ENCODE measurements around the gene ATP9B.

Gene ATP9B

GRCh38 chr18:79224381-79224780, 155.2 kb downstream of the ATP9B start:
- Histone ChIP-seq H3K36me3 (ENCODE audit: control insufficient read depth, low read depth, low read length) (no peaks in the 10 kb centered on the region), H3K27me3 (ENCODE audit: control insufficient read depth, insufficient read depth, low read length) (no peaks in the 10 kb centered on the region), H3K27ac (ENCODE audit: low read length) (no peak overlapping the region), H3K4me3 (ENCODE audit: low read length) (no peak overlapping the region), H3K9me3 (ENCODE audit: control insufficient read depth, low read depth, low read length) (no peaks in the 10 kb centered on the region), H3K4me1 (ENCODE audit: control insufficient read depth, low read depth, low read length) (no peaks in the 10 kb centered on the region), H3K9ac (ENCODE audit: low read length) (no peak overlapping the region)

- Histone ChIP-seq H3K9me3 (ENCODE audit: control insufficient read depth, low read depth, low read length) (no peaks in the 10 kb centered on the region), H3K36me3 (ENCODE audit: control insufficient read depth, low read depth, low read length) (no peaks in the 10 kb centered on the region), H3K27ac (ENCODE audit: low read length) (no peak overlapping the region), H3K27me3 (ENCODE audit: control insufficient read depth, insufficient read depth, low read length) (no peaks in the 10 kb centered on the region), H3K4me3 (ENCODE audit: low read length) (no peak overlapping the region), H3K9ac (ENCODE audit: low read length) (no peak overlapping the region), H3K4me1 (ENCODE audit: control insufficient read depth, low read depth, low read length) (no peaks in the 10 kb centered on the region)
These were observed 158.4 kb downstream of the ATP9B start for GRCh38 chr18:79227621-79228020.

GRCh38 chr18:79229431-79229830, 160.2 kb downstream of the ATP9B start:
- Histone ChIP-seq H3K4me1 (ENCODE audit: control insufficient read depth, low read depth, low read length) (no peaks in the 10 kb centered on the region), H3K4me3 (ENCODE audit: low read length) (no peak overlapping the region), H3K9me3 (ENCODE audit: control insufficient read depth, low read depth, low read length) (no peaks in the 10 kb centered on the region), H3K27ac (ENCODE audit: low read length) (no peak overlapping the region), H3K36me3 (ENCODE audit: control insufficient read depth, low read depth, low read length) (no peaks in the 10 kb centered on the region), H3K27me3 (ENCODE audit: control insufficient read depth, insufficient read depth, low read length) (no peaks in the 10 kb centered on the region), H3K9ac (ENCODE audit: low read length) (no peak overlapping the region)

- Histone ChIP-seq H3K9me3 (ENCODE audit: control insufficient read depth, low read depth, low read length) (no peaks in the 10 kb centered on the region), H3K4me1 (ENCODE audit: control insufficient read depth, low read depth, low read length) (peaks cover 3% of the 10 kb centered on the region), H3K4me3 (ENCODE audit: low read length) (no peak overlapping the region), H3K36me3 (ENCODE audit: control insufficient read depth, low read depth, low read length) (no peaks in the 10 kb centered on the region), H3K9ac (ENCODE audit: low read length) (no peak overlapping the region), H3K27ac (ENCODE audit: low read length) (no peak overlapping the region), H3K27me3 (ENCODE audit: control insufficient read depth, insufficient read depth, low read length) (no peaks in the 10 kb centered on the region)
These were observed 165.2 kb downstream of the ATP9B start for GRCh38 chr18:79234438-79234837.

- Histone ChIP-seq H3K27ac (ENCODE audit: low read length) (no peak overlapping the region), H3K9ac (ENCODE audit: low read length) (no peak overlapping the region), H3K36me3 (ENCODE audit: control insufficient read depth, low read depth, low read length) (no peaks in the 10 kb centered on the region), H3K27me3 (ENCODE audit: control insufficient read depth, insufficient read depth, low read length) (no peaks in the 10 kb centered on the region), H3K4me1 (ENCODE audit: control insufficient read depth, low read depth, low read length) (peaks cover 4% of the 10 kb centered on the region), H3K4me3 (ENCODE audit: low read length) (no peak overlapping the region), H3K9me3 (ENCODE audit: control insufficient read depth, low read depth, low read length) (no peaks in the 10 kb centered on the region)
These were observed 170.4 kb downstream of the ATP9B start for GRCh38 chr18:79239631-79240030.

GRCh38 chr18:79241755-79242154, 172.6 kb downstream of the ATP9B start:
- H3K9me3 ChIP-seq (ENCODE audit: control insufficient read depth, low read depth, low read length) = no peaks in the 10 kb centered on the region
- H3K36me3 ChIP-seq (ENCODE audit: control insufficient read depth, low read depth, low read length) = no peaks in the 10 kb centered on the region
- H3K27ac ChIP-seq (ENCODE audit: low read length) = no peak overlapping the region
- no peaks in the 10 kb centered on the region for H3K27me3 ChIP-seq (ENCODE audit: control insufficient read depth, insufficient read depth, low read length)
- H3K4me1 ChIP-seq (ENCODE audit: control insufficient read depth, low read depth, low read length) = peaks cover 4% of the 10 kb centered on the region
- H3K9ac ChIP-seq (ENCODE audit: low read length) = no peak overlapping the region
- H3K4me3 ChIP-seq (ENCODE audit: low read length) = no peak overlapping the region

GRCh38 chr18:79242246-79242645, 173.1 kb downstream of the ATP9B start:
- peaks cover 4% of the 10 kb centered on the region for H3K4me1 ChIP-seq (ENCODE audit: control insufficient read depth, low read depth, low read length)
- H3K9ac ChIP-seq (ENCODE audit: low read length) = no peak overlapping the region
- H3K27me3 ChIP-seq (ENCODE audit: control insufficient read depth, insufficient read depth, low read length) = no peaks in the 10 kb centered on the region
- H3K36me3 ChIP-seq (ENCODE audit: control insufficient read depth, low read depth, low read length) = no peaks in the 10 kb centered on the region
- H3K4me3 ChIP-seq (ENCODE audit: low read length) = no peak overlapping the region
- H3K27ac ChIP-seq (ENCODE audit: low read length) = no peak overlapping the region
- no peaks in the 10 kb centered on the region for H3K9me3 ChIP-seq (ENCODE audit: control insufficient read depth, low read depth, low read length)

GRCh38 chr18:79245517-79246001, 176.4 kb downstream of the ATP9B start:
- H3K4me1 ChIP-seq (ENCODE audit: control insufficient read depth, low read depth, low read length) = no peaks in the 10 kb centered on the region
- H3K4me3 ChIP-seq (ENCODE audit: low read length) = no peak overlapping the region
- H3K9ac ChIP-seq (ENCODE audit: low read length) = no peak overlapping the region
- H3K27ac ChIP-seq (ENCODE audit: low read length) = no peak overlapping the region
- no peaks in the 10 kb centered on the region for H3K9me3 ChIP-seq (ENCODE audit: control insufficient read depth, low read depth, low read length)
- no peaks in the 10 kb centered on the region for H3K36me3 ChIP-seq (ENCODE audit: control insufficient read depth, low read depth, low read length)
- no peaks in the 10 kb centered on the region for H3K27me3 ChIP-seq (ENCODE audit: control insufficient read depth, insufficient read depth, low read length)

GRCh38 chr18:79246309-79247108, 177.3 kb downstream of the ATP9B start:
- H3K27ac ChIP-seq (ENCODE audit: low read length) = no peak overlapping the region
- H3K27me3 ChIP-seq (ENCODE audit: control insufficient read depth, insufficient read depth, low read length) = no peaks in the 10 kb centered on the region
- no peak overlapping the region for H3K4me3 ChIP-seq (ENCODE audit: low read length)
- no peak overlapping the region for H3K9ac ChIP-seq (ENCODE audit: low read length)
- H3K4me1 ChIP-seq (ENCODE audit: control insufficient read depth, low read depth, low read length) = no peaks in the 10 kb centered on the region
- no peaks in the 10 kb centered on the region for H3K9me3 ChIP-seq (ENCODE audit: control insufficient read depth, low read depth, low read length)
- no peaks in the 10 kb centered on the region for H3K36me3 ChIP-seq (ENCODE audit: control insufficient read depth, low read depth, low read length)

GRCh38 chr18:79248495-79249060, 179.4 kb downstream of the ATP9B start:
- no peaks in the 10 kb centered on the region for H3K9me3 ChIP-seq (ENCODE audit: control insufficient read depth, low read depth, low read length)
- no peak overlapping the region for H3K9ac ChIP-seq (ENCODE audit: low read length)
- no peaks in the 10 kb centered on the region for H3K36me3 ChIP-seq (ENCODE audit: control insufficient read depth, low read depth, low read length)
- H3K27ac ChIP-seq (ENCODE audit: low read length) = no peak overlapping the region
- H3K27me3 ChIP-seq (ENCODE audit: control insufficient read depth, insufficient read depth, low read length) = no peaks in the 10 kb centered on the region
- H3K4me1 ChIP-seq (ENCODE audit: control insufficient read depth, low read depth, low read length) = no peaks in the 10 kb centered on the region
- no peak overlapping the region for H3K4me3 ChIP-seq (ENCODE audit: low read length)

GRCh38 chr18:79250301-79250981, 181.2 kb downstream of the ATP9B start:
- H3K4me1 ChIP-seq (ENCODE audit: control insufficient read depth, low read depth, low read length) = no peaks in the 10 kb centered on the region
- H3K9ac ChIP-seq (ENCODE audit: low read length) = no peak overlapping the region
- H3K36me3 ChIP-seq (ENCODE audit: control insufficient read depth, low read depth, low read length) = no peaks in the 10 kb centered on the region
- H3K9me3 ChIP-seq (ENCODE audit: control insufficient read depth, low read depth, low read length) = no peaks in the 10 kb centered on the region
- no peak overlapping the region for H3K27ac ChIP-seq (ENCODE audit: low read length)
- no peaks in the 10 kb centered on the region for H3K27me3 ChIP-seq (ENCODE audit: control insufficient read depth, insufficient read depth, low read length)
- no peak overlapping the region for H3K4me3 ChIP-seq (ENCODE audit: low read length)
